GM18909 (cell line): Measurements from ENCODE around the gene CHN1.

Experiments used
- ATAC-seq: cut with Tn5 transposase; IDR thresholded peaks from one replicate; pipeline ENCODE4 v1.9.1; 2021; ENCODE audit warnings: mild to moderate bottlenecking; ENCODE audit not compliant: unreplicated experiment, poor library complexity

CHN1 gene, protein sequence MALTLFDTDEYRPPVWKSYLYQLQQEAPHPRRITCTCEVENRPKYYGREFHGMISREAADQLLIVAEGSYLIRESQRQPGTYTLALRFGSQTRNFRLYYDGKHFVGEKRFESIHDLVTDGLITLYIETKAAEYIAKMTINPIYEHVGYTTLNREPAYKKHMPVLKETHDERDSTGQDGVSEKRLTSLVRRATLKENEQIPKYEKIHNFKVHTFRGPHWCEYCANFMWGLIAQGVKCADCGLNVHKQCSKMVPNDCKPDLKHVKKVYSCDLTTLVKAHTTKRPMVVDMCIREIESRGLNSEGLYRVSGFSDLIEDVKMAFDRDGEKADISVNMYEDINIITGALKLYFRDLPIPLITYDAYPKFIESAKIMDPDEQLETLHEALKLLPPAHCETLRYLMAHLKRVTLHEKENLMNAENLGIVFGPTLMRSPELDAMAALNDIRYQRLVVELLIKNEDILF

DNA sequence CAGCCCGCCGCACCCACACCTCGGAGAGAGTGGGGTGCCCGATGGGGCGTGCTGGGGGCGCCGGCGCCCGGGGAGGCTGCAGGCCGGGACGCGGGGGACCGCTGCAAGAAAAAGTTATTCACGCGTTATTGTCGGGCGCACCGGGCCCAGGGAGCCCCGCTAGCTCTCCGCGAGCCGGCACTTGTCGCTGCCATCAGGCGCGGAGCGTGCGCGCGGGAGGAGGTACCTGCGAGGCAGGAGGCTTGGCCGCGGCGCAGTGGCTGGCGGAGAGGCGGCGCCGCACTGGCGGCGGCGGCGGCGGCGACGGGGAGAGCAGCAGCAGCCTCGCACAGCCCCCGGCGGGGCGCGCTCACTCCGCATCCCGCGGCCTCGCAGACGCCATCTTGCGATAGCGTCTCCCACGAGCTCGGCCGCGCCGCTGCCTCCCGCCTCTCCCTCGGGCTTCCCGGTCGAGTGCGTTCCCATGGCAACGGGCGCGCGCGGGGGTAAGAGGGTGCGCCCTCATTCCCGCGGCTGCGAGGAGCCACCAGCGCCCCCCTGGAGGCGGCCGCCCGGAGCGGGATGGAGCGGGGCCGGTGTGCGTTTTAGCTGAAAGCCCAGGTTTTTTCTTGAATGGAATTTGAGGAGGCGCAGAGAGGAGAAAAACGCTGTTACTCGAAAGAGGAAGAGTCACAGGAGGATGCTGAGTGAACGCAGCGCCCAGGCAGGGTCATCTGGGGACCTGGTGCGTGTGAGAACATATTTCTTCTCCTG is at the start of gene CHN1:
Gene CHN1 (minus strand): TSS at position 402 of the 753 bp plus-strand sequence. CDS start 469 bp downstream, outside the sequence.
- ATAC-seq: peak; percentile 79

DNA sequence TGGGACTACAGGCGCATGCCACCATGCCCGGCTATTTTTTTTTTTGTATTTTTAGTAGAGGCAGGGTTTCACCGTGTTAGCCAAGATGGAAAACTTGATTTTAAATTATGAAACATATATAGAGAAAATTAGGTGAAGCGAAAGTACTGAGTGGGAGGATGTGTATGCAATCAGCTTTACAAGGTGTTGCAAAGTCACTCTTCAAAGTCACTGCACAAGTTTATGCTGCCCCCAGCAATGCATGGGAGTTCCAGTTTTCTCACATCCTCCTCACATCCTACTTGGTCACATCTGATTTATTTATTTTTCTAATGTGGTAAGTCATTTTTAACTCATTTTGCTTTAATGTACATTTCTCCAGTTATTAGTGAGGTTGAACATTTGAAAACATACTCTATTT is 49.2 kb upstream of the CHN1 start:
- ATAC-seq: no peak

DNA sequence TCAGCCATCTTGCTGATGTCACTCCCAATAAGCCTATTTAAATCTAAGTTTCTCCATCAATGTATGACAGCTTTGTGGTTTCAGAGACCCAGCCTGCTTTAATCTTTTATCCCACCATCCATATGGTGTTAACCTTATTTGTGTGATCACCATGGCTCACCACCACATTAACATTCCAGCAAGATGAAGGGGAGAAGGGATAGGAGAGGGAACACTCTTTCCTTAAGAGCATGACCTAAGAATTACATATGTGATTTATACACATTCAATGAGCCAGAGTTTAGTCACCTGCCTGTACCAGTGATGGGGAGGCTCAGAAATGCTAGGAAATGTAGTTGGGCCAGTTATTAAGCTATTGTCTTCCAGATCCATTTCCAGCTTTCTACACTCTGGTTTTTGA is 44.5 kb upstream of the CHN1 start:
- ATAC-seq: no peak

DNA sequence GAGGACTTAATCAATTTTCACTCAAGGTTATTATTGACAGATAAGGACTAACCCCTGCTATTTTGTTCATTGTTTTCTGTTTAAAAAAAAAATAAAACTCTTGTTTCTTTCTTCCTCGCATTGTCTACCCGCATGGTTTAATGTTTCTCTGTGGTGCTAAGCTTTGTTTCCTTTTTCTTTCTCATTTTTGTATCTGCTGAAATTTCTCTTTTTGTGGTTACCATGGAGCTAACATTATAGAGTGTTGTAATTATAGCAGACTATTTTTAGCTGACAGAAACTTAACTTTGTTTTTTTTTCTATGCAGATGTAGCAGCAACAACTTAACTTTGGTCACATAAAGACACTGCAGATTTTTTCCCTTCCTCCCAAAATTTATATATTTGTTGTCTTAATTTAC is 43.1 kb upstream of the CHN1 start:
- ATAC-seq: peak; percentile 54

DNA sequence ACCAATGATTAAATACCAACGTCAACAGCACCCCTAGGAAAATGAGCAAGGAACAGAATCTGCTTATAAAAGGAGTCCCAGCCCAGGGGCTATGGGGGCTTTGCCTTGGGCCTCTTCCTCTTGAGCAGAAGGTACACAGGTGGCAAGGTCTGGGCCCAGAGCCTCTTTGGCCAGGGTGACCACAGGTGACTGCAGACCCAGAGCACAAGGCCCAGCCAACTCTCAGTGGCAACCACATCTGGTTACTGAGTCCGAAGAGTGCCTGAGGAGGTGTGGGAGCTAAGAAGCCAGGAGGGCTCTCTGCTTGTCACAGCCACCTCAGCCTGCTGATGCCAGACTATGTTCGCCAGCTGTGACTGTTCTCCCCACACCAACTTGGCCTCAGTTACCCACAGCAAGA is 34.3 kb upstream of the CHN1 start:
- no peak for ATAC-seq

DNA sequence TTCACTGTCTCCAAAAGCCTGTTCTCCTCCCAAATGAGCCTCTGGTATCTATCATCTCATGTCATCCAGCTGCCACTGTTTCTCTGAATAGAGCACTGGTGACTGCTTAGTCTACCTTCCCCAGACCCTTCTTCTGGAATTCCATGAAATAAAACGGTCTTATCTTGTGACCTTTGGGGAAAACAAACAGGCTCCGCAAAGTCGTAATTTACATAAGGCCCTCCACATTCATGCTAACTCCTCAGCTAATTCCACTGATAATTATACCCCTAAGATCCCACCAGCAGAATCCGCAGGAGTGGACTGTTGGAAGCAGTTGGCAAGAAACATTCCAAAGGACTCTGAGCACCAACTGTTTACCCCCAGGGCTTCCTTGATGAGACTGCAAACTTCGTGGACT is 33.9 kb upstream of the CHN1 start:
- no peak for ATAC-seq

DNA sequence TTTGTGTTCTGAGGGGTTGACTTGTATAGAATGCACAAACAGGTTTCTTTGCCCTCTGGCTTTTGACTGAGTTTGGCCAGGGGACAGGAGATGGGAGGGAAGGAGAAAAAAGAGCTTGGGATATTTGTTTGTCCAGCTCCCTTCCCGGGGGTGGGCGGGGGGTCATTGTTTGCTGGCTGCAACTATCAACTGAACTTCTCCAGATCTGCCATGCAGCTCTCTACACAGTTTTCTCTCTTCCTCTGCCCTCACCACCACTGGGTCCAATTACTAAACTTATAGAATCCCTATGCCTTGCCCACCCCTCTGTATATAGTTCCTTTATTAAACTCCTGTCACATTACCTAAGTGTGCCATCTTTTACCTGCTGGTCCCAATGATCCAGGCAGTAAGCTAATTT is 32.8 kb upstream of the CHN1 start:
- ATAC-seq: no peak

DNA sequence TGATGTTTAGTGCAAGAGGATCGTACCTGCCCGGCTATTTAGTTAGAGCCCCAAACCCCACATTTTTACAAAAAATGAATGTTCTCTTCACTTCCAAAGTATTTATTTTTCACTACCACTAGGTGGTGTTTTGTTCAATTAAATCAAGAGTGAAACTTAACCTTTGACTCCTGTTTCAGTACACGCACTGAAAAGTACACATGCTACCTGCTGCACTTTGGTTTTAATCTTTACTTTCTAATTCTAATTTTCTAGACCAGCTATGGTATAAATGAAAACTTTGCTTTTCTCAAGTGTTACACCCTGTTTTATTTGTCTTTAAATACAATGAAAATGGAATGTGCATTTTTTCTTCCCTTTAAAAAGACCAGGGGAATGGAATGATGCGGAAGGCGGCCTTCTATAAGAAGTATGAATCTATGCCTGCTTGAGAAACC is 31.4 kb upstream of the CHN1 start:
- ATAC-seq: peak; percentile 67

DNA sequence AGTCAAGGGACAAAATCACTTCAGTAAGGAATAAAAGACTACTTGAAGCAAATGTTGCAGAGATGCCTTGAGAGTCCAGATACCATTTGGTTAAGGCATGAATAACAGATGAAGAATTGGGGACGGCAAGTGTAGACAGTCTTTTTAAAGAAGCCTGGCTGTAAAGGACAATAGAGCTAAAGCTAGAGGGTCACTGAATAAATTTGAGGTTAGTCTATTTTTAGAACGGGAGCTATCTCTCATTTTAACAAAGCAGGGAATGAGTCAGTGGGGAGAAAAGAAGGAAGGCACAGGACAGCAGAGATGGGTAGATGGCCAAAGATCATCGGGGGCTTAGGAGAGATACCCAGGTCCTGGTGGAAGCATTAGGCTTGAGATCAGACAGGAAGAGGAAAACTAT is 30.6 kb upstream of the CHN1 start:
- no peak for ATAC-seq

DNA sequence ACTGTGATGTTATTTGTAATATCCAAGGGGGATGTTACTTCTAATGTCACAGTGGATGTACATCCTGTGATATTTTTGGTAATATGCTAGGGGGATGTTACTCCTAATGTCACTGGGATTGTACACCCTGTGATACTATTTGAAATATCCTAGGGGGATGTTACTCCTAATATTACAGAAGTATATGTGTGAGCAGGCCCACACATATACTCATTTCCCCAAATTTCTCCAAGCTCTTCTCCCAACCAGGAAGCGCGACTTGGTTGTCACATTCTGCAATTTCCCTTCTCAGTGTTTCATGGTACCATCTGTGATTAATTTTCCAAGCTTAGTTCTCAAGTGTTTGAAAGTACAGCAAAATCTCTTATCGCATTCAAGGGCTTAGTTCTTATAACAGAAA is 29.5 kb upstream of the CHN1 start:
- ATAC-seq: no peak

DNA sequence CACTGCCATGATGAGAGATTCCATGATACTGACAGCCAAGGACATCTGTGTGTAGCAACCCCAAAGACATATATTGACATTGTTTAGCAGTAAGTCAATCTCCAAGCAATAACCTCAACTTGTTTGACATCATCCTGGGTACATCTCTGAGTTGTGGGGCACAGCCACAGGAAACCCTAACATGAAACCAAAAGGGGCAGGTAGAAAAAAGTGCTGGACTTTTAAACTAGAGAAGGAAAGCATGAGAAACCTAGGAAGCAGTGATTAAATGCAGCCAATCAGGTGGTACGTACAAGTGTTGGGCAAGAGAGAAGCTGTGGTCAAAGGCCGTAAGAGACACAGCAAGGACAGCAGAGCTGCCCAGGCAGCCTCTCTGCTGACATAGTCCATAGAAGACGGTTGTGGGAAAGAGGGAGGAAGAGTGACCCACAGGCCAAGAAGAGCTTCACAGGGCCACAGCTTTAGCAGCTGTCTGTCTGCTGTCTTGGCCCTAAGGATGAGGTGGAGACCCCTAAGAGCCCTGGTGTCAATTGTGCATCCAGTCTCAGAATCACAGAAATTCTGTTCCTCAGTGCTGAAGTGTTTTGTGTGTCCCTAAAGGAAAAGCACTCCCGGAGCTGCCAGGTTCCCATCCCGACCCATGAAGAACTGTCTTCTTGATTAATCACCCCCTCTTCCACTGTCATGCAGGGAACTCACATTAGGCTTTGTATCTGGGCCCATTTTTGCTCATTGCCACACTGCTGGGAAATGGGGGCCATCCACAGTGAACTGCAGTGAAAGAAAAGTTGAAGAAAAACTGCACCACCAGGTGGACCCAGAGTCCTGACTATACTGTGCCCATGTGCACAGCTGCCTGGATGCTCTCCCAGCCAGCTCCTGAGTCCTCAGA is 25.4 kb upstream of the CHN1 start:
- no peak for ATAC-seq

DNA sequence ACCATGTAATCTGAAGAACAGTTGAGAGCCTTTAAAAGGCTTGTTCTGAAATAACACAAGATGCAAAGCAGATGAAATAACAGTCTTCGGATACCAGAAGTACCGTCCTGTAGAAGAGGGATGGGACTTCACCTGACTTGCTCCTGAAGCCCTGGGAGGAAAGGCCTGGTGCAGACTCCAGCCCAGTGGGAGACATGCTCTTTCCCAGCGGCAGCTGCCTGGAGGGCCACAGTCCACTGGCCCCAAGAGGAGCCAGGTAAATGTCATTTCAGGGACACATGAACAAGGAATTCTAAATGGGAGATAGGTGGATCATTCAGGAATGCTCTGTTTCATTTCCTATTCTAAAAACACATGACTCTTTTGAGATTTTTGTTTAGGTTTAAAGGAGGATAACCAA is 22.6 kb upstream of the CHN1 start:
- ATAC-seq: no peak

DNA sequence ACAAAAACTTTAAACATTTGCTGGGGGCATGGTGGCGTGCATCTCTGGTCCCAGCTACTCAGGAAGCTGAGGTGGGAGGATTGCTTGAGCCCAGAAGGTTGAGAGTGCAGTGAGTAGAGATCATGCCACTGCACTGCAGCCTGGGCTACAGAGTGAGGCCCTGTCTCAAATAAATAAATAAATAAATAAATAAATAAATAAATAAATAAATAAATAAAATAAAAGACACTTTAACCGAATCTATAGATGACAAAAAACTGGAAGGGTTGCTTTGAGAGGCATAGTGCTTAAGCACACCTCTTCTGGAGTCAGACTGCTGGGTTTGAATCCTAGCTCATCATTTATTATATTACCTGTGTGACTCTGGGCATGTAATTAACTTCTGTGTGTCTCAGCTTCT is 21.2 kb upstream of the CHN1 start:
- ATAC-seq: no peak

DNA sequence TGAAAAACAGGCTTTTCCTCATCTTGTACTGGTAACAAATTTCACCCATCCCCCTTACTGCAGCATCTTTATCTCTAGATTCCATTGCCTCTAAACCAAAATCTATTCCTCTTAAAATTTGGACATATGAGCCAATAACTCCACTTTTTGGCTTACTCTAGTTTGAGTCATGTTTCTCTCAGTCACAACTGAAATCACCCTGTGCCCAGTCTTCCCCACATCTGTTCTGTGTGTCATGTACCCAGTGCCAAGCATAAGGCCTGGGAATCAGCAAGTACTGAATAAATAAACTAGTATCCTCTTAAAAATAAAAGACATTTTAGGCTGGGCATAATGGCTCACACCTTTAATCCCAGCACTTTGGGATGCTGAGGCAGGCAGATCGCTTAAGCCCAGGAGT is 20.8 kb upstream of the CHN1 start:
- ATAC-seq: no peak

DNA sequence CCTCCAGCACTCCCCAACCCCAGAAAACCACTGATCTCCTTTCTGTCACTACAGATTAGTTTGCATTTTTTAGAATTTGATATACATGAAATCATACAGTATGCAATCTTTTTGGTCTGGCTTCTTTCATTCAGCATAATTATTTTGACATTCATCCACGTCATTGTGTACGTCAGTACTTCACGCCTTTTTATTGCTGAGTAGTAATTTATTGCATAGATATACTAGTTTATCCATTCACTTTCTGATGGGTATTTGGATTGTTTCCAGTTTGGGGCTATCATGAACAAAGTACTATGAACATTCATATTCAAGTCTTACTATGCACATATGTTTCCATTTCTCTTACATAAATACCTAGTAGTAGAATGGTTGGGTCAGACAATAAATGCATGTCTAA is 20.1 kb upstream of the CHN1 start:
- no peak for ATAC-seq

DNA sequence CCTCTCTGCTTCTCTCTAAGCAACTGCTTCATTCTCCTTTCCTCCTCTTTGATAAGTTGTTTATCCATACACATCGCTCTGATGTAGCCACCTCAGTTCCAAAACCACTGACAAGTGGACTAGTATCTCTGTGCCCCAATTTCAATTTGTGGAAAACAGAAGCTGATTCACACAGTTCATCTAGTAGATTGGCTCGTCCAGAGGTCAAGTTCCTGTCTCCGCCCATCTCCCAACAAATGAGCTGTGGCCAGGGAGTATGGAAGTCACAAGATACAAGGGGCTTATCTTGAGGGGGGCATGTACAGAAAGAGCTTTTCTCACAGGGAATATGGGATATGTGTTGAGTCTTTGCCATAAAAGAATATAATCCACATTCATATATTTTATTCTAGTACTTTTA is 17.7 kb upstream of the CHN1 start:
- ATAC-seq: no peak

DNA sequence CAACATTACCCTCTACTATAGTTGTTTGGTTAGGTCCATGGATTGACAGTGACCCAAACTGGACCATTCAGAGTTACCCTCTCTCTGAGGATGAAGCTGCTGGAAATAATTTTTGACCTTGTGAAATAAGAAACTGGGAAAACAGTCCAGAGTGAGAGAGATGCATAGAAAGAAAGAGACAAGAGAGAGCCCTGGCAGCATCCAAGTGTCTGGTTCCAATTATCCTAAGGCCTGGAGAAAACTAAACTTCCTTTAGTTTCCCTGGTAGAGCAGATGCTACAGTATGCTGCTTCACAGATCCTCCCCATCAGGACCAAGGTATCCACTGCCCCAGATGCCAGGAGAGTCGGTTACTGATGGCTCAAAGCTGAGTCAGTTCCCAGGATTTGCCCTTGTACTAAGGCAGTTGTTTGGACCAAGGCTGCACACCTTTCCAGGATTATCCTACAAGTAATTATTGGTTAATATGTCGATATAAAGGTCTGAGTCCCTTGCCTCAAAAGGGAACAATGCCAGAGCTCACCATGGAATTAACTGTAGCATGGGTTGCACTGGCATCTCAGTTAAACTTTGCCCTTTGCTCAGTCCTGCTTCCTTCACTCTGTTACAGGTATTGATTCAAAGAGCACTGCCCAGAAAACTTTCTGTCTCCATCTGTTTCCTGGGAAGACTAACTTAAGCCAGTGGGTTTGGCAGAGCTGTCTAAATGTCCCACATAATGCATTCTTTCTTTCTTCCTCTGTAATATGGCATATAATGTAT is 14.6 kb upstream of the CHN1 start:
- no peak for ATAC-seq

DNA sequence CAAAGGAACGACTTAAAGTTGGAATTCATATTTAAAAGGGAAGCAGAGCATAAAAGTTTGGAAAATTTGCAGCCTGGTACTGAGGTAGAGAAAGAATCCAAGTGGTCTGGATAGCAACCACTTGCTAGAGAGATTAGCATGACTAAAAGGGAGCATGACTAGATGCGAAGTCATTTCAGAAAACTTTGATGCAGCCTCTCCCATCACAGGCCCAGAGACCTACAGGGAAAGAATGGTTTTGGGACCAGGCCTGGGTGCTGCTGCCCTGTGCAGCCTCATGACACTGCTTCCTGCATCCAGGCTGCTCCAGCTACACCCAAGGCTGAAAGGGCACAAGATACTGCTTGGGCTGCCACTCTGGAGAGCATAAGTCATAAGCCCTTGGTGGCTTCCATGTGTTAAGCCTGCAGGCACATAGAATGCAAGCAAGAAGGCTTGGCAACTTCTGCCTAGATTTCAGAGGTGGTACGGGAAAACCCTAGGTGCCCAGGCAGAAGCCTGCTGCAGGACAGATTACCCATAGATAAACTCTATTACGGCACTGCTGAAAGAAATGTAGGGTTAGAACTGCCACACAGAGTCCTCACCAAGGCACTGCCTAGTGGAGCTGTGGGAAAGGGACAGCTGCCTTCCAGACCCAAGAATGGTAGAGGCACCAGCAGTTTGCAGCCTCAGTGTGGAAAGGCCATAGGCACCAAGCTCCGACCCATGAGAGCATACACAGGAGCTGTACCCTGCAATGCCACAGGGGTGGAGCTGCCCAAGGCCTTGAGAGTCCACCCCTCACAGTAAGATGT is 12.6 kb upstream of the CHN1 start:
- no peak for ATAC-seq

DNA sequence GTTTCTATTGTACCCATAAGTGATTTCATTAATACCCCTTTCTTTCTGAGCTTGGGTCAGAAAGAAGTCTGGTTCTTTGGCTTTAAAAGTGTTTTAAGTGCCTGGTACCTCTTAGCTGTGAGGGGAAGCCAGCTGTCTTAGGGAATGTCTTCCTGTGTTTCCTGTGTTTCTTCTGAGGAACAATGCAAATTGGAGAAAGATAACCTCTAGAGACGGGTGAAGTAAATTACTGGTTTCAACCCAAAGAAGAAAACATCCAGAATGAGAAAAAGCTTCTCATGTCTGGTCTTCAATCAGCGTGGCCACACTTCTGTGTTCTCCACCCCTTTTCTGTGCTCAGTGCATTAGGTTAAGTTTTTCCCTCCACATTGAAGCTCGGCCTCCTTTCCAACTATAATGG is 10.2 kb upstream of the CHN1 start:
- no peak for ATAC-seq
